WTC11 (cell line): Measurements from ENCODE around the gene HEATR5A.

Source experiments
- CREM ChIP-seq: sonication (generic); formaldehyde crosslinking; IDR thresholded peaks from 2 replicates; pipeline ENCODE4 v1.8.1; 2022; ENCODE audit warnings: mild to moderate bottlenecking, missing genetic modification reagents, moderate library complexity
- FOXK1 ChIP-seq: sonication (generic); formaldehyde crosslinking; IDR thresholded peaks from 2 replicates; pipeline ENCODE4 v1.8.0; 2022; ENCODE audit warnings: mild to moderate bottlenecking, moderate library complexity, missing genetic modification reagents
- KAT7 ChIP-seq: sonication (generic); formaldehyde crosslinking; IDR thresholded peaks from 2 replicates; pipeline ENCODE4 v1.8.1; 2023; ENCODE audit warnings: missing genetic modification reagents, mild to moderate bottlenecking, borderline replicate concordance
- MAX ChIP-seq: sonication (generic); formaldehyde crosslinking; IDR thresholded peaks from 2 replicates; pipeline ENCODE4 v1.8.0; 2022; ENCODE audit warnings: mild to moderate bottlenecking, missing genetic modification reagents
- RELA ChIP-seq: sonication (generic); formaldehyde crosslinking; IDR thresholded peaks from 2 replicates; pipeline ENCODE4 v1.8.1; 2022; ENCODE audit warnings: missing genetic modification reagents, mild to moderate bottlenecking, borderline replicate concordance
- TEAD4 ChIP-seq: sonication (generic); formaldehyde crosslinking; IDR thresholded peaks from 2 replicates; pipeline ENCODE4 v1.8.0; 2022; ENCODE audit warnings: mild to moderate bottlenecking, missing genetic modification reagents
- USF1 ChIP-seq: sonication (generic); formaldehyde crosslinking; IDR thresholded peaks from 2 replicates; pipeline ENCODE4 v1.8.0; 2022; ENCODE audit warnings: mild to moderate bottlenecking, missing genetic modification reagents
- TF ChIP-seq, protein P1 (sequence below): fragments of 200-600 bp; IDR thresholded peaks from 2 replicates; pipeline ENCODE4 v1.8.0; 2022; ENCODE audit warnings: antibody characterized with exemption

- TF ChIP-seq RELA (no peak), TEAD4 (CRISPR knock-in tag) (no peak), KAT7 (CRISPR knock-in tag) (no peak), FOXK1 (no peak), MAX (no peak), USF1 (CRISPR knock-in tag) (no peak), CREM (CRISPR knock-in tag) (no peak)
- TF ChIP-seq, protein P1, sequence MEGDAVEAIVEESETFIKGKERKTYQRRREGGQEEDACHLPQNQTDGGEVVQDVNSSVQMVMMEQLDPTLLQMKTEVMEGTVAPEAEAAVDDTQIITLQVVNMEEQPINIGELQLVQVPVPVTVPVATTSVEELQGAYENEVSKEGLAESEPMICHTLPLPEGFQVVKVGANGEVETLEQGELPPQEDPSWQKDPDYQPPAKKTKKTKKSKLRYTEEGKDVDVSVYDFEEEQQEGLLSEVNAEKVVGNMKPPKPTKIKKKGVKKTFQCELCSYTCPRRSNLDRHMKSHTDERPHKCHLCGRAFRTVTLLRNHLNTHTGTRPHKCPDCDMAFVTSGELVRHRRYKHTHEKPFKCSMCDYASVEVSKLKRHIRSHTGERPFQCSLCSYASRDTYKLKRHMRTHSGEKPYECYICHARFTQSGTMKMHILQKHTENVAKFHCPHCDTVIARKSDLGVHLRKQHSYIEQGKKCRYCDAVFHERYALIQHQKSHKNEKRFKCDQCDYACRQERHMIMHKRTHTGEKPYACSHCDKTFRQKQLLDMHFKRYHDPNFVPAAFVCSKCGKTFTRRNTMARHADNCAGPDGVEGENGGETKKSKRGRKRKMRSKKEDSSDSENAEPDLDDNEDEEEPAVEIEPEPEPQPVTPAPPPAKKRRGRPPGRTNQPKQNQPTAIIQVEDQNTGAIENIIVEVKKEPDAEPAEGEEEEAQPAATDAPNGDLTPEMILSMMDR = no peak
These were observed 167.5 kb downstream of the HEATR5A start for GRCh38 chr14:31252865-31253264.
